Right kidney (tissue), 1 donor: ENCODE data around the gene OR4B1.

Experiments
- DNase-seq: peaks from one replicate; pipeline ENCODE4 v3.0.0-alpha.2; 2016

OR4B1 gene

DNA sequence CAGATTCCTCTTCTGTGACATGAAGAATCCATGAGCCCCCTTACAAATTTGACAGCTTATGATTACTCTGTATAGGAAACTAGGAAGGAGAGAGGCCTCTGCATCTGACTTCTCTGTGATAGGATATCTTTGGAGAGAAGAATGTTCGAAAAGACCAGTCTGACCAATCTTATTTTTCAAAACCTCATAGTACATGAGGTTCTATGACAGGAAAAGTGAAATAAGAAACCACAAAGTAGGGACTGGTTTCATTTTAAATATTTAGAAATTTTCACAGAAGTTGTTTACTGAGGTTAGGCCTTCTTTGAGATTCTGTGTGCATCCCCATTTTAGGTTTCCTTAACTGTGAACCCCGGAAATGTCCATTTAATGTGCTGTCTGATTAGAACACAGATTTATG lies 45.0 kb downstream of the OR4B1 start:
- DNase-seq, result no peak

DNA sequence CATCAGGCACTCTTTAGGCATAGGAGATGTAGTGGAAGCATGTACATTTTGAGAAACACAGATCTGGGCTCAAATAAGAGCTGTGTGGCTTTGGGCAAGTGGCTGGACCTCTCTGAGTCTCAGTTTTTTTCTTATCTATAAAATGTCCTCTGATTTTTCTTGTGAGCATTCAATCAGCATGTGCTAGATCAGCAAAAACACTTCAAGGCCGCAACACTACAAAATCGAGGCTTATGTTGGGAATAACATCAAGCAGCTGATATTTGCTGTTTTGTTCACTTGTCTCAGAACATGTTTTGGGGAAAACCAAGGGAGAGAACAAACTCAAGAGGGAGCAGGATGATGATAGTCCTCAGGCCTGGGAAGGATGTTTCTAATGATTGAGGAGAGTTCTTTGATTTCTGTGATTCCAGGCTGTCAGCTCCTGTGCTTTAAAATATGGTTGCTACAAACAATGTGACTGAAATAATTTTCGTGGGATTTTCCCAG lies 46.9 kb downstream of the OR4B1 start, which contains the start of gene OR4X1:
TSS of gene OR4X1 (plus strand) at position 439 of the 489 bp plus-strand sequence. CDS start at position 439, 0 bp downstream.
- no peak for DNase-seq
